OCI-LY7 (cell line): ENCODE results near the gene SERPINA1. TPM values are rescaled to one million over a fixed set of nuclear protein-coding genes. Genes with fewer than 3 reads are reported as not detected.

Source experiments
- BruUV-seq: library from RNA; stranded (reverse); fragments of 400-500 nt; replicated peaks from 2 replicates; lab custom pipeline; 2021; lab: Mats Ljungman, UMichigan
- CTCF ChIA-PET: fragments of 300-600 bp; sonication (Branson Sonifier 250); formaldehyde crosslinking; loops from one replicate; lab custom pipeline; 2022; ENCODE audit warnings: antibody characterized with exemption; ENCODE audit not compliant: unreplicated experiment; lab: Charles Lee
- POLR2A ChIA-PET: fragments of 300-600 bp; sonication (Branson Sonifier 250); formaldehyde crosslinking; loops from one replicate; lab custom pipeline; 2022; ENCODE audit warnings: antibody characterized with exemption; lab: Charles Lee
- DNase-seq: peaks from one replicate; pipeline ENCODE4 v3.0.0-alpha.2; 2015; ENCODE audit warnings: low spot score
- H2AFZ ChIP-seq: fragments of 200-600 bp; sonication (generic), shearing (Covaris generic); 2 replicates; pipeline ENCODE4 v1.6.1; 2014; ENCODE audit warnings: mild to moderate bottlenecking, antibody characterized with exemption, low read length, moderate library complexity
- H3K27ac ChIP-seq: fragments of 200-600 bp; sonication (generic); 2 replicates; pipeline ENCODE4 v1.5.1; 2014; ENCODE audit warnings: mixed run types, low read depth, mild to moderate bottlenecking, moderate library complexity, low read length, inconsistent platforms; ENCODE audit not compliant: poor library complexity, severe bottlenecking
- H3K36me3 ChIP-seq: fragments of 200-600 bp; sonication (generic); 2 replicates; pipeline ENCODE4 v1.6.1; 2014; ENCODE audit warnings: mild to moderate bottlenecking, antibody characterized with exemption, low read length, moderate library complexity, mixed read lengths; ENCODE audit not compliant: insufficient read depth
- H3K4me1 ChIP-seq: fragments of 200-600 bp; sonication (generic); 2 replicates; pipeline ENCODE4 v1.5.1; 2014; ENCODE audit warnings: mild to moderate bottlenecking, low read length; ENCODE audit not compliant: insufficient read depth, poor library complexity, severe bottlenecking
- H3K4me2 ChIP-seq: fragments of 200-600 bp; sonication (generic); 2 replicates; pipeline ENCODE4 v1.6.1; 2014; ENCODE audit warnings: mild to moderate bottlenecking, low read length
- H3K4me3 ChIP-seq: fragments of 200-600 bp; sonication (generic); 2 replicates; pipeline ENCODE4 v1.5.1; 2014; ENCODE audit warnings: mild to moderate bottlenecking, low read depth, low read length; ENCODE audit not compliant: poor library complexity, severe bottlenecking
- H3K79me2 ChIP-seq: fragments of 200-600 bp; sonication (generic); 2 replicates; pipeline ENCODE4 v1.6.1; 2016; ENCODE audit warnings: low read depth, mild to moderate bottlenecking, low read length, moderate library complexity, mixed read lengths; ENCODE audit not compliant: insufficient read depth
- H3K9me2 ChIP-seq: fragments of 200-600 bp; sonication (generic); 2 replicates; pipeline ENCODE4 v1.6.1; 2016; ENCODE audit warnings: mild to moderate bottlenecking, low read length, mixed read lengths; ENCODE audit not compliant: insufficient read depth
- H3K9me3 ChIP-seq: fragments of 200-600 bp; sonication (generic); 2 replicates; pipeline ENCODE4 v1.6.1; 2014; ENCODE audit warnings: mild to moderate bottlenecking, mixed run types, low read length, mixed read lengths
- H4K20me1 ChIP-seq: fragments of 200-600 bp; sonication (generic); 2 replicates; pipeline ENCODE4 v1.6.1; 2014; ENCODE audit warnings: mild to moderate bottlenecking, antibody characterized with exemption, low read length, moderate library complexity, mixed read lengths; ENCODE audit not compliant: insufficient read depth
- CTCF ChIP-seq: fragments of 200-600 bp; sonication (generic); conservative IDR thresholded peaks from 2 replicates; pipeline ENCODE4 v1.5.1; 2014; ENCODE audit warnings: mild to moderate bottlenecking, antibody characterized with exemption, low read length, moderate library complexity, mixed read lengths
- EZH2phosphoT487 ChIP-seq: fragments of 200-600 bp; sonication (generic); IDR thresholded peaks from 2 replicates; pipeline ENCODE4 v1.6.1; 2018; ENCODE audit warnings: low read depth, borderline replicate concordance, mild to moderate bottlenecking, mixed run types, antibody characterized with exemption, low read length, moderate library complexity, mixed read lengths
- intact Hi-C: fragments of 100-400 bp; cut with micrococcal nuclease; formaldehyde crosslinking; loops from one replicate; pipeline ENCODE4 v1.10.0; 2022; ENCODE audit not compliant: unreplicated experiment
- total RNA-seq, 2 experiments: library from RNA; depleted of rRNA in 1 of 2; stranded (reverse); fragments of >200 nt in 1 of 2; shearing (Covaris generic) in 1 of 2; gene quantifications; 2 replicates each; pipeline ENCODE4 v1.2.3, GENCODE V29; 2014 to 2022

Gene SERPINA1
- total RNA-seq, 2 experiments from 2014 or later = not detected

- Histone ChIP-seq H3K79me2 (no peaks in the 10 kb centered on the region), H3K4me2 (no peak overlapping the region), H3K9me3 (no peaks in the 10 kb centered on the region), H3K4me1 (no peaks in the 10 kb centered on the region), H4K20me1 (no peaks in the 10 kb centered on the region), H3K9me2 (no peaks in the 10 kb centered on the region), H3K36me3 (no peaks in the 10 kb centered on the region), H2AFZ (no peak overlapping the region), H3K4me3 (no peak overlapping the region), H3K27ac (no peak overlapping the region)
- ChIA-PET POLR2A (no interaction called here), CTCF (no interaction called here)
- intact Hi-C loops = no loop called here
- no TSS peak for BruUV-seq
- TF ChIP-seq CTCF (no peak), EZH2phosphoT487 (no peak)
- no peak for DNase-seq
These were observed 5.7 kb upstream of the SERPINA1 start for GRCh38 chr14:94394025-94394493.

GRCh38 chr14:94393474-94393873 lies 5.1 kb upstream of the SERPINA1 start:
- H3K9me3 ChIP-seq = no peaks in the 10 kb centered on the region
- no peaks in the 10 kb centered on the region for H3K4me1 ChIP-seq
- CTCF ChIA-PET = no interaction called here
- H4K20me1 ChIP-seq = no peaks in the 10 kb centered on the region
- H3K79me2 ChIP-seq = no peaks in the 10 kb centered on the region
- no peak overlapping the region for H3K27ac ChIP-seq
- H3K36me3 ChIP-seq = no peaks in the 10 kb centered on the region
- H3K4me3 ChIP-seq = no peak overlapping the region
- no peak overlapping the region for H3K4me2 ChIP-seq
- H2AFZ ChIP-seq = no peak overlapping the region
- no TSS peak for BruUV-seq
- POLR2A ChIA-PET = no interaction called here
- intact Hi-C loops = no loop called here
- H3K9me2 ChIP-seq = no peaks in the 10 kb centered on the region
- DNase-seq = no peak
- TF ChIP-seq CTCF = no peak
- no peak for TF ChIP-seq EZH2phosphoT487

- no TSS peak for BruUV-seq
- CTCF ChIA-PET = no interaction called here
- Histone ChIP-seq H3K36me3 (no peaks in the 10 kb centered on the region), H3K4me2 (no peak overlapping the region), H3K9me2 (no peaks in the 10 kb centered on the region), H3K4me1 (no peaks in the 10 kb centered on the region), H2AFZ (no peak overlapping the region), H3K27ac (no peak overlapping the region), H3K9me3 (no peaks in the 10 kb centered on the region), H3K79me2 (no peaks in the 10 kb centered on the region), H3K4me3 (no peak overlapping the region), H4K20me1 (no peaks in the 10 kb centered on the region)
- no peak for DNase-seq
- POLR2A ChIA-PET = interaction anchor here (0.9 kb wide), 1 partner anchor 20 kb away, joined by 3 read pairs; no protein-coding TSS in a partner anchor
- intact Hi-C loops = no loop called here
- TF ChIP-seq EZH2phosphoT487 (no peak), CTCF (no peak)
These were observed 4.1 kb upstream of the SERPINA1 start for GRCh38 chr14:94392510-94392935.
